Lower leg skin (tissue), 4 donors: ENCODE measurements around the gene DENND1A. TPM values are rescaled to one million over a fixed set of nuclear protein-coding genes. Genes with fewer than 3 reads are reported as not detected.

ENCODE experiments used
- DNase-seq, 2 donors: peaks; one replicate each; pipeline ENCODE4 v3.0.0-alpha.2; 2019; ENCODE audit warnings: low spot score in 2 of 2
- H3K4me3 ChIP-seq: fragments of 200-600 bp; sonication (generic); 2 replicates; pipeline ENCODE4 v1.5.1; 2017; ENCODE audit warnings: mild to moderate bottlenecking, low read depth; ENCODE audit not compliant: poor library complexity, severe bottlenecking
- POLR2A ChIP-seq, 2 donors: fragments of 450-650 bp; IDR thresholded peaks; one replicate each; pipeline ENCODE4 v1.6.1; 2016 to 2017; ENCODE audit warnings: antibody characterized with exemption in 2 of 2, mild to moderate bottlenecking in 1 of 2, moderate library complexity in 1 of 2
- WGBS, 2 donors: methylation state at CpG; one replicate each; pipeline ENCODE4 v1.1.5; 2018; 5-methylcytosine and 5-hydroxymethylcytosine counted together
- intact Hi-C: fragments of 100-400 bp; cut with DNase I; formaldehyde crosslinking; loops from one replicate; pipeline ENCODE4 v1.15.0; 2023; ENCODE audit warnings: low total_unique reads
- total RNA-seq, 4 donors: library from RNA; depleted of rRNA; stranded (reverse); fragments of >200 nt; gene quantifications; one replicate each; pipeline ENCODE4 v1.1.0, GENCODE V29; 2016
- TF ChIP-seq, protein P1 (sequence below), 3 donors: fragments of 450-650 bp; IDR thresholded peaks; one replicate each; pipeline ENCODE4 v1.5.1; 2016; ENCODE audit warnings: antibody characterized with exemption in 3 of 3, mild to moderate bottlenecking in 3 of 3, moderate library complexity in 2 of 3

DENND1A gene
- total RNA-seq, 4 donors from 2014 or later: 6.5 to 16.3 (median 12.3) TPM

DNA sequence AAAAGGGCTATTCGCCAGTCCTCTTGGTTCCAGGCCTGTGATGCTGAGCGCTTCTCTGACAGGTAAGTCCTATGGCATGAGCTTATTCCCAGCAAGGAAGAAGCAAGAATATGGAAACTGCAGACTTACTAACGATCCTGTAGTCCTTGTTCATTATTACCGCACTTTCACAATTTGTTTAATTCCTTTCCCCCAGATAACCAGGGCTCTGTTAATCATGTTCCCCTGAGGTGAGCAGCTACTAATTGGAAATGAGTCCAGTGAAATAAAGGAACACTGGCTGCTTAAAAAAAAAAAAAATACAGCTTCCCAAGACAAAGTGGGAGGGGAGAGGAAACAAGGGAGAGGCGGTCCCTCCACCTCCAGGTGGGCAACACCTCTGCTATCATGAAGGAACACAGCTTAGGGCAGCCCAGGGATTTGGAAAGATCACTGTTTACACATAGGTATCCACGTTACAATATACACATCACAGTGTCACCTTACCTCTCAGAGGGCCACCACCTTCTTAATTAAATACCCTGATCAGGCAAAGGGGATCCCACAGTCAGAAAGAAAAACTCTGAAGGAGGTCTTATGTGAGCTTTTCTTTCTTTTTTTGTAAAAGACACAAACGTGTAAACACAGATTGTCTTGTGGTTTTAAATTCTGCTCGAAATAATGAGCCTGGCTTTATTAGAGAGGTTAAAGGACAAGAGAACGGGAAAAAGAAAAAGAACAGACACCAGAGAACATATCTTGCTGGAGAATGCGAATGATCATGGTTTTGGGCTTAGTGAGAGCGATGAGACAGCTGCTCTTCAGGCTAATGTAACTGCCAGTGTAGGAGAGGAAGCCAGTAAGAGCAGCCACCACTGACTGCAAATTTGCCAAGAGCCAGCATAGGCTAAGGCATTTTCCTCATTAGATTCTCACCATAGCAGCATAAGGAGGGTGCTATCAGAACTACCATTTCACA is 315.3 kb downstream of the DENND1A start:
- DNase-seq: no peak
- intact Hi-C loops: no loop called here
- H3K4me3 ChIP-seq: no peak overlapping the region
- TF ChIP-seq POLR2A (IDR thresholded peaks at IDR 0.05): no peak
- TF ChIP-seq, protein P1, sequence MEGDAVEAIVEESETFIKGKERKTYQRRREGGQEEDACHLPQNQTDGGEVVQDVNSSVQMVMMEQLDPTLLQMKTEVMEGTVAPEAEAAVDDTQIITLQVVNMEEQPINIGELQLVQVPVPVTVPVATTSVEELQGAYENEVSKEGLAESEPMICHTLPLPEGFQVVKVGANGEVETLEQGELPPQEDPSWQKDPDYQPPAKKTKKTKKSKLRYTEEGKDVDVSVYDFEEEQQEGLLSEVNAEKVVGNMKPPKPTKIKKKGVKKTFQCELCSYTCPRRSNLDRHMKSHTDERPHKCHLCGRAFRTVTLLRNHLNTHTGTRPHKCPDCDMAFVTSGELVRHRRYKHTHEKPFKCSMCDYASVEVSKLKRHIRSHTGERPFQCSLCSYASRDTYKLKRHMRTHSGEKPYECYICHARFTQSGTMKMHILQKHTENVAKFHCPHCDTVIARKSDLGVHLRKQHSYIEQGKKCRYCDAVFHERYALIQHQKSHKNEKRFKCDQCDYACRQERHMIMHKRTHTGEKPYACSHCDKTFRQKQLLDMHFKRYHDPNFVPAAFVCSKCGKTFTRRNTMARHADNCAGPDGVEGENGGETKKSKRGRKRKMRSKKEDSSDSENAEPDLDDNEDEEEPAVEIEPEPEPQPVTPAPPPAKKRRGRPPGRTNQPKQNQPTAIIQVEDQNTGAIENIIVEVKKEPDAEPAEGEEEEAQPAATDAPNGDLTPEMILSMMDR (IDR thresholded peaks at IDR 0.05): no peak
- 89 to 91% methylated on average over 11 of the region's 11 CpGs for WGBS, 2 donors

DNA sequence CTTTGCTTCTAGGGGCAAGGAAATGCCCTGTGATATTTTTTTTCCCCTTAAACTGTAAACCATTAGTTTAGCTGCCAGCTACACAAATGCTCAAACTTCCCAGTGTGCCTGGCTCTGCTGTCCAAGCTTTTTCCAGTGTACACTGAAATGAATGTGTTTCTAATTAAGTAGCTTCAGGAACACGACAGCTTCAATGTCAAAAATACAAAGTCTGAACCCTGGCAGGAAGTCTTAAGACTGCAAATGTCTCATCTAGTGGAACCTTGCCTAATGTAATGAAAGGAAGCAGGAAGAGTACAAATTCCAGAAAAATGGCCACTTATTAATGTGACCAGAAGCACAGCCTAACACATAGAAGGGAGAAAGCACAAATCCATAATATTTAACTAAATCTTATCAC is 318.7 kb downstream of the DENND1A start:
- TF ChIP-seq POLR2A (IDR thresholded peaks at IDR 0.05): no peak
- TF ChIP-seq, protein P1 (IDR thresholded peaks at IDR 0.05): no peak
- intact Hi-C loops: no loop called here
- no peak for DNase-seq
- H3K4me3 ChIP-seq: no peak overlapping the region
- WGBS, 2 donors: 50 to 54% methylated on average over 1 of the region's 1 CpG

DNA sequence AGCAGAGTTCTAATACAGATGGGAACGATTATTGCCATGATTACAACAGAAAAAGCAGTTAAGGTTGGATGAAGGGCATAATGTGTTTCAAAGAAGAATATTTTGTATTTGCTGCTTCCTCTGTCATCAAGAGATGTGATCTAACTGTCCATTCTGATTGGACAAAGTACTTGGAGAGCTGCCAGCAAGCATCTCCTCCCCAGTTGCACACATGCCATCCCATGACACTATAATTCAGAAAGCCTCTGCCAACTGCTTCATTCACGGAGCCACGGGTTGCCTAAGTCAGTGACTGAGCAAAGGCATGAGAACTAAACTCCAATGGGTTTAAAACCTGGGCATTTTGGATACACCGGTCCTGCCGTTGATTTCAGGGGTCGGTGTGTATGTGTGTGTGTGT is 320.1 kb downstream of the DENND1A start:
- no peak overlapping the region for H3K4me3 ChIP-seq
- 88 to 94% methylated on average over 6 of the region's 6 CpGs for WGBS, 2 donors
- no peak for TF ChIP-seq POLR2A (IDR thresholded peaks at IDR 0.05)
- TF ChIP-seq, protein P1 (IDR thresholded peaks at IDR 0.05): no peak
- intact Hi-C loops: no loop called here
- DNase-seq: no peak

DNA sequence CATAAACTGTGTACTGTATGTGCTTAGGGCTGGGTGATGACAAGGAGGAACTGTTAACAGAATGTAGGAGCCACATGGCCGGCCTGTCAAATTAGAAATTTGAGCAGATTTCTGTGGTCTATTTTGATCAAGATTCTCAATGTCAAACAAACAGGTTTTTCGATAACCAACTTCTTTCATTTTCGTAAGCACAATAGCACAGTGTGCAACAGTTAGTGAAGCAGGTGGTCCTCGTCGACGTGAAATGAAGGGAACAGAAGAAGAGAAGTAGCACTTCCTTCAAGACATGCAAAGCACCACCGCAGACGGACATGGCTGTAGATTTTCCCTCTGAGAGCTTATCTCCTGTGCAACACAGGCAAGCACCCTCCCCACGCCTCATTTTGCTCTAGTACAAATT is 321.8 kb downstream of the DENND1A start:
- intact Hi-C loops: no loop called here
- WGBS, 2 donors: 95 to 96% methylated on average over 9 of the region's 9 CpGs
- H3K4me3 ChIP-seq: no peak overlapping the region

DNA sequence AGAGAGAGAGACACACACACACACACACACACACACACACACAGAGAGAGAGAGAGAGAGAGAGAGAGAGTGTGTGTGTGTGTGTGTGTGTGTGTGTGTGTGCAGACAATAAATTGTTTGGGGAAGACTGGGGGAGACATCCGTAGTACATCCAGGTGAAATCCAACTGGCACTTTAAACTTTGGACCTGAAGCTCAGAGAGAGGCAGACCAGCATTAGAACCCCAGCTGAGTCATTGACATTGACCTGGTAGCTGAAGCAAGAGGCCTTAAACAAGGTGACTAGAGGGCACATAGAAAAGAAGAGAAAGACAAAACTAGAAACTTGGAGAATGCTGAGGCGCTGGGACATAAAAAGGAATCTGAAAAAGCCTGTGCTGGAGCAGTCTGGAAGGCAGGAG is 322.4 kb downstream of the DENND1A start:
- TF ChIP-seq, protein P1 (IDR thresholded peaks at IDR 0.05): no peak
- TF ChIP-seq POLR2A (IDR thresholded peaks at IDR 0.05): no peak
- H3K4me3 ChIP-seq: no peak overlapping the region
- intact Hi-C loops: no loop called here
- 92 to 100% methylated on average over 2 of the region's 2 CpGs for WGBS, 2 donors
- DNase-seq: no peak

More for the DNA sequence above, 321.8 kb downstream of the DENND1A start:
- TF ChIP-seq POLR2A (IDR thresholded peaks at IDR 0.05): no peak
- TF ChIP-seq, protein P1 (IDR thresholded peaks at IDR 0.05): no peak
- no peak for DNase-seq
